HepG2 (cell line): ENCODE results near the gene CSNK1G1. TPM values are rescaled to one million over a fixed set of nuclear protein-coding genes. Genes with fewer than 3 reads are reported as not detected.

Experiments used
- AGO2 ChIP-seq: fragments of 200-400 bp; formaldehyde crosslinking; optimal IDR thresholded peaks from 2 replicates; pipeline ENCODE3; 2017; ENCODE audit warnings: mild to moderate bottlenecking, low read depth, low read length, moderate library complexity
- CBFB ChIP-seq: sonication (generic); formaldehyde crosslinking; IDR thresholded peaks from 2 replicates; pipeline ENCODE4 v1.4.0; 2020; ENCODE audit warnings: missing genetic modification reagents
- NFRKB ChIP-seq: fragments of 450-650 bp; IDR thresholded peaks from 2 replicates; pipeline ENCODE4 v1.6.1; 2017
- PPARG ChIP-seq: conservative IDR thresholded peaks from 2 replicates; pipeline ENCODE4 v1.6.1; 2016; ENCODE audit warnings: missing biosample characterization, missing genetic modification reagents
- ZNF432 ChIP-seq: sonication (generic); formaldehyde crosslinking; IDR thresholded peaks from 2 replicates; pipeline ENCODE4 v1.5.0; 2020; ENCODE audit warnings: missing genetic modification reagents, mild to moderate bottlenecking, borderline replicate concordance
- ZNF446 ChIP-seq: sonication (generic); formaldehyde crosslinking; IDR thresholded peaks from 2 replicates; pipeline ENCODE4 v1.5.0; 2020; ENCODE audit warnings: mild to moderate bottlenecking, missing genetic modification reagents
- ZNF674 ChIP-seq: sonication (generic); formaldehyde crosslinking; IDR thresholded peaks from 2 replicates; pipeline ENCODE4 v1.5.0; 2020; ENCODE audit warnings: low read depth, mild to moderate bottlenecking, missing genetic modification reagents
- ZNF850 ChIP-seq: sonication (generic); formaldehyde crosslinking; conservative IDR thresholded peaks from 2 replicates; pipeline ENCODE4 v1.9.0; 2021; ENCODE audit warnings: mild to moderate bottlenecking, missing genetic modification reagents
- polyA plus RNA-seq, 8 experiments: library from polyadenylated mRNA; depleted of rRNA in 3 of 8; stranded (reverse) in 7 of 8; unstranded in 1 of 8; fragments of >200 nt; fragmentation: Illumina TruSeq in 4 of 8; extraction: Trizol in 4 of 8; gene quantifications; 2 replicates each; pipeline versions ENCODE4 v1.2.1 to v1.2.3, GENCODE V29; 2011 to 2016; ENCODE audit warnings: low read depth in 4 of 8, missing spikeins in 1 of 8, mixed read lengths in 1 of 8; ENCODE audit not compliant: insufficient read depth in 1 of 8
- total RNA-seq, 5 experiments: library from RNA; depleted of rRNA; stranded (reverse); fragments of >200 nt; fragmentation: Illumina TruSeq; extraction: Trizol; gene quantifications; 2 replicates each; pipeline ENCODE4 v1.2.3, GENCODE V29; 2016; ENCODE audit warnings: low read depth in 1 of 5
- TF ChIP-seq, protein P1 (sequence below): sonication (generic); formaldehyde crosslinking; IDR thresholded peaks from 2 replicates; pipeline ENCODE4 v1.5.0; 2020; ENCODE audit warnings: mild to moderate bottlenecking, missing genetic modification reagents, borderline replicate concordance
- TF ChIP-seq, protein P2 (sequence below): sonication (generic); formaldehyde crosslinking; IDR thresholded peaks from 2 replicates; pipeline ENCODE4 v1.8.1; 2022; ENCODE audit warnings: mild to moderate bottlenecking, missing genetic modification reagents
- TF ChIP-seq, protein P3 (sequence below): IDR thresholded peaks from 2 replicates; pipeline ENCODE4 v1.6.1; 2016; ENCODE audit warnings: low read depth
- TF ChIP-seq, protein P4 (sequence below), 2 experiments: sonication (generic) in 1 of 2; formaldehyde crosslinking in 1 of 2; IDR thresholded peaks; 2 replicates each; pipeline versions ENCODE4 v1.4.0 to v1.6.1; 2018 to 2020; ENCODE audit warnings: missing genetic modification reagents in 2 of 2, borderline replicate concordance in 1 of 2, low read depth in 1 of 2, mild to moderate bottlenecking in 1 of 2, missing biosample characterization in 1 of 2
- TF ChIP-seq, protein P5 (sequence below): IDR thresholded peaks from 2 replicates; pipeline ENCODE4 v1.6.1; 2016; ENCODE audit warnings: missing compliant biosample characterization, missing genetic modification reagents, borderline replicate concordance

CSNK1G1 gene
- total and polyA plus RNA-seq, 2 of the 13 experiments (the other 11 are each of a cell fraction or from before 2014, with no cell fraction given) = 8.5 to 12.6 TPM

DNA sequence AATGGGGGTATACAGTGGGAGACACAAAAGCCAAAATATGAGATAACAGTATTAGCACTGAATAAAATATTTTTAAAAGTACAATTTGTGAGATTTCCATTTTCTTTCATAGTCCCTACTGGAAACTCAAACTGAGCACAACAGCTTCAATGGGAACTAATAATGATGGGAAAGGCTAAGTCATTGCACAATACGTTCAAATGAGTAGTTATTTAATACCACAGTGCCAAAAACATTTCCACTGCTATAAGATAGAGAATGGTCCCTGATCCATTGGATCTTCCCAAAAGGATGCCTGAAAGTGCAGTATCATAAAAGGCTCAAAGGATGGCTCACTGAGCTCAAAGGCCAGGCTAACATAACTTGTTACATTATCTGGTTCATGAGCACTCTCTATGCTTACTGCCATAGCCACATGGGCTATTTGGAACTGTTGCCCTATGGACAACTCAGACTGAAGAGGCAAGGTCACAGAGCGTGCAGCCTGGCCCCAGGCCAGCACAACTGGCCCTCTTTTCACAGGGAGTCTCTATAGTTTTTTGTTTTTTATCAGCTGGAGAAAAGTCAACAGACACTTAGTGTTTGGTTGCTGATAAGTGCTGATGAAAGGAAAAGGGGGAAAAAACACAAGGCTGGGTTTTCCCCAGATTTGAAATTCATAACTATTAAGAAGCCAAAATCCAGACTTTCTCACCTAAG, 139.1 kb downstream of the CSNK1G1 start (continued):
- TF ChIP-seq, protein P1, sequence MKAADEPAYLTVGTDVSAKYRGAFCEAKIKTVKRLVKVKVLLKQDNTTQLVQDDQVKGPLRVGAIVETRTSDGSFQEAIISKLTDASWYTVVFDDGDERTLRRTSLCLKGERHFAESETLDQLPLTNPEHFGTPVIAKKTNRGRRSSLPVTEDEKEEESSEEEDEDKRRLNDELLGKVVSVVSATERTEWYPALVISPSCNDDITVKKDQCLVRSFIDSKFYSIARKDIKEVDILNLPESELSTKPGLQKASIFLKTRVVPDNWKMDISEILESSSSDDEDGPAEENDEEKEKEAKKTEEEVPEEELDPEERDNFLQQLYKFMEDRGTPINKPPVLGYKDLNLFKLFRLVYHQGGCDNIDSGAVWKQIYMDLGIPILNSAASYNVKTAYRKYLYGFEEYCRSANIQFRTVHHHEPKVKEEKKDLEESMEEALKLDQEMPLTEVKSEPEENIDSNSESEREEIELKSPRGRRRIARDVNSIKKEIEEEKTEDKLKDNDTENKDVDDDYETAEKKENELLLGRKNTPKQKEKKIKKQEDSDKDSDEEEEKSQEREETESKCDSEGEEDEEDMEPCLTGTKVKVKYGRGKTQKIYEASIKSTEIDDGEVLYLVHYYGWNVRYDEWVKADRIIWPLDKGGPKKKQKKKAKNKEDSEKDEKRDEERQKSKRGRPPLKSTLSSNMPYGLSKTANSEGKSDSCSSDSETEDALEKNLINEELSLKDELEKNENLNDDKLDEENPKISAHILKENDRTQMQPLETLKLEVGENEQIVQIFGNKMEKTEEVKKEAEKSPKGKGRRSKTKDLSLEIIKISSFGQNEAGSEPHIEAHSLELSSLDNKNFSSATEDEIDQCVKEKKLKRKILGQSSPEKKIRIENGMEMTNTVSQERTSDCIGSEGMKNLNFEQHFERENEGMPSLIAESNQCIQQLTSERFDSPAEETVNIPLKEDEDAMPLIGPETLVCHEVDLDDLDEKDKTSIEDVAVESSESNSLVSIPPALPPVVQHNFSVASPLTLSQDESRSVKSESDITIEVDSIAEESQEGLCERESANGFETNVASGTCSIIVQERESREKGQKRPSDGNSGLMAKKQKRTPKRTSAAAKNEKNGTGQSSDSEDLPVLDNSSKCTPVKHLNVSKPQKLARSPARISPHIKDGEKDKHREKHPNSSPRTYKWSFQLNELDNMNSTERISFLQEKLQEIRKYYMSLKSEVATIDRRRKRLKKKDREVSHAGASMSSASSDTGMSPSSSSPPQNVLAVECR = peak; percentile 58; the same call in 1 of the 2 replicates
- TF ChIP-seq ZNF850 (CRISPR knock-in tag) (no peak), PPARG (CRISPR knock-in tag) (peak; percentile 61; the same call in 1 of the 2 replicates), ZNF432 (CRISPR knock-in tag) (no peak), NFRKB (no peak), ZNF674 (CRISPR knock-in tag) (no peak), ZNF446 (CRISPR knock-in tag) (no peak), AGO2 (no peak), CBFB (CRISPR knock-in tag) (no peak)
- TF ChIP-seq, protein P2, sequence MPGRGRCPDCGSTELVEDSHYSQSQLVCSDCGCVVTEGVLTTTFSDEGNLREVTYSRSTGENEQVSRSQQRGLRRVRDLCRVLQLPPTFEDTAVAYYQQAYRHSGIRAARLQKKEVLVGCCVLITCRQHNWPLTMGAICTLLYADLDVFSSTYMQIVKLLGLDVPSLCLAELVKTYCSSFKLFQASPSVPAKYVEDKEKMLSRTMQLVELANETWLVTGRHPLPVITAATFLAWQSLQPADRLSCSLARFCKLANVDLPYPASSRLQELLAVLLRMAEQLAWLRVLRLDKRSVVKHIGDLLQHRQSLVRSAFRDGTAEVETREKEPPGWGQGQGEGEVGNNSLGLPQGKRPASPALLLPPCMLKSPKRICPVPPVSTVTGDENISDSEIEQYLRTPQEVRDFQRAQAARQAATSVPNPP (CRISPR knock-in tag) = no peak
- TF ChIP-seq, protein P3, sequence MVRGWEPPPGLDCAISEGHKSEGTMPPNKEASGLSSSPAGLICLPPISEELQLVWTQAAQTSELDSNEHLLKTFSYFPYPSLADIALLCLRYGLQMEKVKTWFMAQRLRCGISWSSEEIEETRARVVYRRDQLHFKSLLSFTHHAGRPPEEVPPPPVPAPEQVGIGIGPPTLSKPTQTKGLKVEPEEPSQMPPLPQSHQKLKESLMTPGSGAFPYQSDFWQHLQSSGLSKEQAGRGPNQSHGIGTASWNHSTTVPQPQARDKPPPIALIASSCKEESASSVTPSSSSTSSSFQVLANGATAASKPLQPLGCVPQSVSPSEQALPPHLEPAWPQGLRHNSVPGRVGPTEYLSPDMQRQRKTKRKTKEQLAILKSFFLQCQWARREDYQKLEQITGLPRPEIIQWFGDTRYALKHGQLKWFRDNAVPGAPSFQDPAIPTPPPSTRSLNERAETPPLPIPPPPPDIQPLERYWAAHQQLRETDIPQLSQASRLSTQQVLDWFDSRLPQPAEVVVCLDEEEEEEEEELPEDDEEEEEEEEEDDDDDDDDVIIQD = peak; percentile 94
- TF ChIP-seq, protein P4, sequence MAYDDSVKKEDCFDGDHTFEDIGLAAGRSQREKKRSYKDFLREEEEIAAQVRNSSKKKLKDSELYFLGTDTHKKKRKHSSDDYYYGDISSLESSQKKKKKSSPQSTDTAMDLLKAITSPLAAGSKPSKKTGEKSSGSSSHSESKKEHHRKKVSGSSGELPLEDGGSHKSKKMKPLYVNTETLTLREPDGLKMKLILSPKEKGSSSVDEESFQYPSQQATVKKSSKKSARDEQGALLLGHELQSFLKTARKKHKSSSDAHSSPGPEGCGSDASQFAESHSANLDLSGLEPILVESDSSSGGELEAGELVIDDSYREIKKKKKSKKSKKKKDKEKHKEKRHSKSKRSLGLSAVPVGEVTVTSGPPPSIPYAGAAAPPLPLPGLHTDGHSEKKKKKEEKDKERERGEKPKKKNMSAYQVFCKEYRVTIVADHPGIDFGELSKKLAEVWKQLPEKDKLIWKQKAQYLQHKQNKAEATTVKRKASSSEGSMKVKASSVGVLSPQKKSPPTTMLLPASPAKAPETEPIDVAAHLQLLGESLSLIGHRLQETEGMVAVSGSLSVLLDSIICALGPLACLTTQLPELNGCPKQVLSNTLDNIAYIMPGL (CRISPR knock-in tag; IDR thresholded peaks at IDR 0.05; ENCODE audit: borderline replicate concordance in 1 of 2, low read depth in 1 of 2) = no peak
- TF ChIP-seq, protein P5, sequence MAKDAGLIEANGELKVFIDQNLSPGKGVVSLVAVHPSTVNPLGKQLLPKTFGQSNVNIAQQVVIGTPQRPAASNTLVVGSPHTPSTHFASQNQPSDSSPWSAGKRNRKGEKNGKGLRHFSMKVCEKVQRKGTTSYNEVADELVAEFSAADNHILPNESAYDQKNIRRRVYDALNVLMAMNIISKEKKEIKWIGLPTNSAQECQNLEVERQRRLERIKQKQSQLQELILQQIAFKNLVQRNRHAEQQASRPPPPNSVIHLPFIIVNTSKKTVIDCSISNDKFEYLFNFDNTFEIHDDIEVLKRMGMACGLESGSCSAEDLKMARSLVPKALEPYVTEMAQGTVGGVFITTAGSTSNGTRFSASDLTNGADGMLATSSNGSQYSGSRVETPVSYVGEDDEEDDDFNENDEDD = no peak
